ENCODE data around the gene EIF5AL1.
"Not testable (repeated sequence)": the region's sequence is repeated elsewhere in the genome, so short reads cannot be mapped to it uniquely, and the experiment has no call there.

The EIF5AL1 gene

GRCh38 chr10:79502561-79503309 is 9.6 kb upstream of the EIF5AL1 start:
- DNase-seq (ENCODE audit: low read depth) = no peak
- Histone ChIP-seq H3K9ac (ENCODE audit: low read length) (no peak overlapping the region), H3K4me3 (ENCODE audit: low read length) (no peak overlapping the region), H3K4me1 (ENCODE audit: control insufficient read depth, insufficient read depth, low read length) (no peaks in the 10 kb centered on the region), H3K27me3 (replicated peaks; ENCODE audit: control insufficient read depth, insufficient read depth, low read length) (peaks cover 13% of the 10 kb centered on the region), H3K9me3 (ENCODE audit: control insufficient read depth, low read length) (no peaks in the 10 kb centered on the region), H3K36me3 (ENCODE audit: control insufficient read depth, insufficient read depth, low read length, severe bottlenecking) (no peaks in the 10 kb centered on the region)

GRCh38 chr10:79503787-79504186 is 8.5 kb upstream of the EIF5AL1 start:
- not testable (repeated sequence) for H3K9ac ChIP-seq (ENCODE audit: low read length); H3K27me3 ChIP-seq (replicated peaks; ENCODE audit: control insufficient read depth, insufficient read depth, low read length); DNase-seq (ENCODE audit: low read depth); H3K9me3 ChIP-seq (ENCODE audit: control insufficient read depth, low read length); H3K4me1 ChIP-seq (ENCODE audit: control insufficient read depth, insufficient read depth, low read length); H3K4me3 ChIP-seq (ENCODE audit: low read length); H3K36me3 ChIP-seq (ENCODE audit: control insufficient read depth, insufficient read depth, low read length, severe bottlenecking)

- not testable (repeated sequence) for H3K36me3 ChIP-seq (ENCODE audit: control insufficient read depth, insufficient read depth, low read length, severe bottlenecking); H3K4me3 ChIP-seq (ENCODE audit: low read length); H3K27me3 ChIP-seq (replicated peaks; ENCODE audit: control insufficient read depth, insufficient read depth, low read length); DNase-seq (ENCODE audit: low read depth); H3K4me1 ChIP-seq (ENCODE audit: control insufficient read depth, insufficient read depth, low read length); H3K9me3 ChIP-seq (ENCODE audit: control insufficient read depth, low read length); H3K9ac ChIP-seq (ENCODE audit: low read length)
Measured at GRCh38 chr10:79504483-79504882, 7.8 kb upstream of the EIF5AL1 start.

- H3K9me3 ChIP-seq (ENCODE audit: control insufficient read depth, low read length); H3K4me1 ChIP-seq (ENCODE audit: control insufficient read depth, insufficient read depth, low read length); H3K4me3 ChIP-seq (ENCODE audit: low read length); H3K27me3 ChIP-seq (replicated peaks; ENCODE audit: control insufficient read depth, insufficient read depth, low read length); H3K9ac ChIP-seq (ENCODE audit: low read length); H3K36me3 ChIP-seq (ENCODE audit: control insufficient read depth, insufficient read depth, low read length, severe bottlenecking); DNase-seq (ENCODE audit: low read depth): not testable (repeated sequence)
Measured at GRCh38 chr10:79505328-79505727, 7.0 kb upstream of the EIF5AL1 start.

- Histone ChIP-seq H3K4me1 (ENCODE audit: control insufficient read depth, insufficient read depth, low read length) (no peaks in the 10 kb centered on the region), H3K4me3 (ENCODE audit: low read length) (no peak overlapping the region), H3K27me3 (replicated peaks; ENCODE audit: control insufficient read depth, insufficient read depth, low read length) (peaks cover 6% of the 10 kb centered on the region), H3K9ac (ENCODE audit: low read length) (no peak overlapping the region), H3K9me3 (ENCODE audit: control insufficient read depth, low read length) (no peaks in the 10 kb centered on the region), H3K36me3 (ENCODE audit: control insufficient read depth, insufficient read depth, low read length, severe bottlenecking) (no peaks in the 10 kb centered on the region)
- DNase-seq (ENCODE audit: low read depth) = no peak
Measured at GRCh38 chr10:79505829-79506228, 6.5 kb upstream of the EIF5AL1 start.

DNA sequence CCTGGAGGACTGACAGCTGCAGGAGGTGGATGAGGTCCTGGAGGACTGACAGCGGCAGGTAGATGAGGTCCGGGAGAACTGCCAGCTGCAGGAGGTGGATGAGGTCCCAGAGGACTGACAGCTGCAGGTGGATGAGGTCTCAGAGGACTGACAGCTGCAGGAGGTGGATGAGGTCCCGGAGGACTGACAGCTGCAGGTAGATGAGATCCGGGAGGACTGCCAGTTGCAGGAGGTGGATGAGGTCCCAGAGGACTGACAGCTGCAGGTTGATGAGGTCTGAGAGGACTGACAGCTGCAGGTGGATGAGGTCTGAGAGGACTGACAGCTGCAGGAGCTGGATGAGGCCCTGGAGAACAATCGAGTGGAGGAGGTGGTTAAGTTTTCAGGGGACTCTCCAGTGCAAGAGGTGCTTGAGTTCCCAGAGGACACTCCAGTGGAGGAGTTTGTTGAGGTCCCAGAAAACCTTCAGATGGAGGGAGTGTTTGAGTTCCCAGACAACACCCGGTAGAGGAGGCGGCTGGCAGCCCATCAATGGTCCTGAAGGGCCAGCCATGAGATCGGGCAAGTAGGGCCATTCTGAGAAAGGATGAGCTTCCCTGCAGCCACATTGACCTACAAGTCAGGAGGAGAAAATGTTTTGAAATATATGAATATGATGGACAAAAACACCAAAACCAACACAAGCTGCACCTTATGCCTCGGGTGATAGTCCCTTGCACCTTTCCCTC is 4.7 kb upstream of the EIF5AL1 start:
- no peaks in the 10 kb centered on the region for H3K36me3 ChIP-seq (ENCODE audit: control insufficient read depth, insufficient read depth, low read length, severe bottlenecking)
- no peaks in the 10 kb centered on the region for H3K9me3 ChIP-seq (ENCODE audit: control insufficient read depth, low read length)
- H3K4me3 ChIP-seq (ENCODE audit: low read length) = no peak overlapping the region
- DNase-seq (ENCODE audit: low read depth) = no peak
- H3K9ac ChIP-seq (ENCODE audit: low read length) = no peak overlapping the region
- peaks cover 6% of the 10 kb centered on the region for H3K27me3 ChIP-seq (replicated peaks; ENCODE audit: control insufficient read depth, insufficient read depth, low read length)
- H3K4me1 ChIP-seq (ENCODE audit: control insufficient read depth, insufficient read depth, low read length) = no peaks in the 10 kb centered on the region

DNA sequence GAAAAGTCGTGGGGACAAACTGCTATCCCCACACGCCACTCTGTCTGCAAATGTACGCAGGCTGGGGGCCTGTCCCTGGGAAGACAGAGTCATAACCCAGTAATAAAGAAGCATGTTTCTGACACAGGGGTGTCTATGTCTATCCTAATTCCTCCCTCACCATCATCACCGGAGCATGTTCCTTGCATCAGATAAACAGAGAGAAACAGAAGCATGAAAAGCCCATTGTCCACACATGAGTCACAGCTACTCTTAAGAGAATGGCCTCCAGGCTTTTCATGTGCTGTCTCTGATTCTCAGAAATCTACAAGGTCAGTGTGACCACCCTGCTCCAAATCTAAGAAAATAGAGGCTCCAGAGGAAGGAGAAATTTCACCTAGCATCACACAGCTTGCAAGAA is 4.1 kb upstream of the EIF5AL1 start:
- H3K4me1 ChIP-seq (ENCODE audit: control insufficient read depth, insufficient read depth, low read length); H3K4me3 ChIP-seq (ENCODE audit: low read length); DNase-seq (ENCODE audit: low read depth); H3K36me3 ChIP-seq (ENCODE audit: control insufficient read depth, insufficient read depth, low read length, severe bottlenecking); H3K9ac ChIP-seq (ENCODE audit: low read length); H3K9me3 ChIP-seq (ENCODE audit: control insufficient read depth, low read length); H3K27me3 ChIP-seq (replicated peaks; ENCODE audit: control insufficient read depth, insufficient read depth, low read length): not testable (repeated sequence)

DNA sequence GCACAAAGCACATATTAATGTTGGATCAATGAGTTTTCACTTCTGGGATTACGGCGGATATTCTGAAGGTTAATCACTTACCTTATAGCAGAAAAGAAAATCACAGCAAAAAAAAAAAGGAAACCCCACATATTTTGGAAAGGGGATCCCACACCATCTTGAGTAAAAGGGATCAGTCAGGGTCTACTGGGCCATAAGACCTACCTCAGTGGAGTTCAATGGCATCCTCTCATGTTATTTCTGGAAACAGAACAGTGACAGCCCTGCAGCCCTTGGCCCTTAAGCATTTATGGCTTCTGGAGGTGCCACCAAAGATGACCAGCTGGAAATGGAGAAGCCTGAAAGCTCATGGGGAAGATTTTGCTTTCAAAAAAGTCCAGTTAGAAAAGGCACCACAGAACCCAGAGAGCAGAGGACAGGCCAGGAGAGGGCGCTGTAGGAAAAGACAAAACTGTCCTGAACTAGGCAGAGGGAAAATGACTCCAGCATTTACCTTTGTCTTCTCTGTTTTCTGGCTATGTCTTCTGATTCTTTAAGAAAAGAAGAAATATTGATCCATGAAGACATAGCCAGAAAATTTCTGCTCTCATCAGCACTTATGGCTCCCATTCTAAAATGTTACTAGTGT is 2.9 kb upstream of the EIF5AL1 start:
- not testable (repeated sequence) for H3K4me1 ChIP-seq (ENCODE audit: control insufficient read depth, insufficient read depth, low read length); H3K4me3 ChIP-seq (ENCODE audit: low read length); H3K36me3 ChIP-seq (ENCODE audit: control insufficient read depth, insufficient read depth, low read length, severe bottlenecking); H3K9me3 ChIP-seq (ENCODE audit: control insufficient read depth, low read length); H3K9ac ChIP-seq (ENCODE audit: low read length); DNase-seq (ENCODE audit: low read depth); H3K27me3 ChIP-seq (replicated peaks; ENCODE audit: control insufficient read depth, insufficient read depth, low read length)

DNA sequence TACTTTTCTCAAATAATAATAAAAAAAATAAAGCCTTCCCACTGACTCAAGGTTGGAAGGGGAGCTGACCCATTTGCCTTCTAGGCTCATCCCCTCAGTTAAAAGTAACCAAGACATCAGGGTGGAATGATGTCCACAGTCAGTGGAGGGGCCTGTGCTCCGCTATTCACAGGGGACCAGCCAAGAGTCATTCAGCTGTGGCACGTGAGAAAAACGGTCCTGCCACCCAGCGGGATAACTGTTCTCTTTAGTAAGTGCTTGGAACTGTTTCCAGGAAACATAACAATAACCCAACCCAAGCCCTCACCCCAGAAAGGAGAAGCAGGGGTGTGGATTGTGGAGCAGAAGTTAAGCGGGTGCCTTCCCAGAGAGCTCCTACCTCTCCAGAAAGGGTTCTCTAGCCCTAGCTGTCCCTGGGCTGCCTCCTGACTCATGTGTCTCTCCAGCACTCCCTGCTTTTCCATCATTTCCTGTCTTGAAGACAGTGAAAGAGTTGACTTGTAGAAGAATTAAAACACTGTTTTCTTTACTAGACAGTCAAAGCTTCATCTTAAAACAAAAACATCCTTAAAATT is 2.3 kb upstream of the EIF5AL1 start:
- not testable (repeated sequence) for DNase-seq (ENCODE audit: low read depth); H3K27me3 ChIP-seq (replicated peaks; ENCODE audit: control insufficient read depth, insufficient read depth, low read length); H3K36me3 ChIP-seq (ENCODE audit: control insufficient read depth, insufficient read depth, low read length, severe bottlenecking); H3K4me3 ChIP-seq (ENCODE audit: low read length); H3K9me3 ChIP-seq (ENCODE audit: control insufficient read depth, low read length); H3K4me1 ChIP-seq (ENCODE audit: control insufficient read depth, insufficient read depth, low read length); H3K9ac ChIP-seq (ENCODE audit: low read length)

DNA sequence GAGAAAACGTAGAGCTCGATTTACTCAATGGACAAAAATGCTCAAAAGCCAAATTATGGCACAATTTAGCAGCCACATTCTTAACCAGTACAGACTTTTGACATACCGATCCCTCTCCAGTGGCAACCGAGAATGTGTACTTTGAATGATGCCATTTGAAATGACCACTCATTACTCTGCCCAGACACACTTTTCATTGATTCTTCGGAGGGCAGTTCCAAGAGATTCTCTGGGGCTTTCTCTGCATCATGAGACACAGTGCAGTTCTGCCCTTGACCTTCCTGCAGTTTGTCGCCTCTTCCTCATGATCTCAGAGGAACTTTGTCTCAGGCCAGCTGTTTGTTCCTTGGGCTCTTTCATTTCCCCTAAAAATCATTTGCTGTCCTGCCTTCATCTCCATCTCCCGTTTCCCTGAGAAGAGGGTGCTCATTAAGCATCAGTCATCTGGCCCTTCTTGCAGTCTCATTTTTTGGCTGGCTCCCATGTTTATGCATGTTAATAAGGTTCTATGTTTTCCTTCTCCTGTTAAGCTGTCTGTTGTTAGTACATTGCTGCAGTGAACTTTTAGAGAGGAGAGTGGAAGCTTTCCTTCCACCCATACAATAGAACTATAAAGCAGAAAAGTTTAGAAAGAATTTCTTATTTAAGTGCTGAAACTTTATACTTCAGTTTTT is 4.3 kb downstream of the EIF5AL1 start:
- not testable (repeated sequence) for H3K9me3 ChIP-seq (ENCODE audit: control insufficient read depth, low read length); H3K36me3 ChIP-seq (ENCODE audit: control insufficient read depth, insufficient read depth, low read length, severe bottlenecking); H3K9ac ChIP-seq (ENCODE audit: low read length); H3K27me3 ChIP-seq (replicated peaks; ENCODE audit: control insufficient read depth, insufficient read depth, low read length); H3K4me1 ChIP-seq (ENCODE audit: control insufficient read depth, insufficient read depth, low read length); H3K4me3 ChIP-seq (ENCODE audit: low read length)
- DNase-seq (ENCODE audit: low read depth) = peak; percentile 29

DNA sequence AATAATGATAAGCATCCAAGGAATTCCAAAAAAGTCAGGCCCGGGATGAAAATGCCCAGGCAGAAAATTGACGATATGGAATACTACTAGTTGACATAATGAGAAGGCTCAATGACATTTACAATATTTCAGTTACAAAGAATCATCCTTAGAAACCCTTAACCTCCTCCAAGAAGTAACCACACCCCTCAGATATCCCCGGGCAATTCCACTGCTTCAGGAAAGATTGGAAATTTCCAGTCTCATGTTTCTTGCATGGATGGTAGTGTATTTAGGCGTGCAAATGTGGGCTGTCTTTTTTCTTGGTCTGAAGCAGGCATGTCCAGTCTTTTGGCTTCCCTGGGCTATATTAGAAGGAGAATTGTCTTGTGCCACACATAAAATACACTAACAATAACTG is 5.2 kb downstream of the EIF5AL1 start:
- not testable (repeated sequence) for H3K9me3 ChIP-seq (ENCODE audit: control insufficient read depth, low read length); DNase-seq (ENCODE audit: low read depth); H3K9ac ChIP-seq (ENCODE audit: low read length); H3K4me3 ChIP-seq (ENCODE audit: low read length); H3K4me1 ChIP-seq (ENCODE audit: control insufficient read depth, insufficient read depth, low read length); H3K27me3 ChIP-seq (replicated peaks; ENCODE audit: control insufficient read depth, insufficient read depth, low read length); H3K36me3 ChIP-seq (ENCODE audit: control insufficient read depth, insufficient read depth, low read length, severe bottlenecking)

All from adipocyte (in vitro differentiated cells).